ENCODE measurements around the gene BFAR. TPM values are rescaled to one million over a fixed set of nuclear protein-coding genes. Genes with fewer than 3 reads are reported as not detected.
A peak's percentile ranks its signal among the peaks of the same experiment; 100 is the strongest.

BFAR gene
- total RNA-seq, result 10 to 100 TPM; 43.9 to 82.0 (median 66.0) TPM
- 10 to 100 TPM; 36.3 to 51.0 TPM for polyA plus RNA-seq
- total RNA-seq, result 47.4 reads per million, percentile 70 among the genes with 10 or more reads in this experiment

- Histone ChIP-seq H3K9me3 (ENCODE audit: control insufficient read depth in 2 of 3, low read length in 3 of 3) (no peaks in the 10 kb centered on the region), H3K27me3 (ENCODE audit: control insufficient read depth in 2 of 2, insufficient read depth in 2 of 2, low read length in 2 of 2) (no peaks in the 10 kb centered on the region), H3K4me1 (ENCODE audit: control insufficient read depth in 2 of 2, insufficient read depth in 2 of 2, low read length in 2 of 2) (peaks cover 38 to 45% of the 10 kb centered on the region in 2 donors), H3K4me3 (ENCODE audit: low read length) (peak within 1 kb of the TSS; percentile 89), H3K36me3 (ENCODE audit: control insufficient read depth in 2 of 3, insufficient read depth in 3 of 3, low read length in 3 of 3) (peaks cover 0 to 6% (median 0%) of the 10 kb centered on the region in 3 experiments), H3K27ac (ENCODE audit: low read depth, low read length) (peak within 1 kb of the TSS; percentile 93)
- CTCF ChIA-PET, result interaction anchor here (0.5 kb wide), 1 partner anchor 13 kb away, joined by 3 read pairs; no protein-coding TSS in a partner anchor
- H3K4me3 Mint-ChIP-seq, result peak within 1 kb of the TSS; percentile 92 to 100 (median 100)
- intact Hi-C loops (cut with micrococcal nuclease), result loop anchor here (1.0 to 10.0 kb wide), 8 partner anchors 324 to 1332 kb away; partner anchors contain the start of genes MRTFB (in 2 of the 2), MARF1 (in 1 of the 2) and NTAN1 (in 1 of the 2)
- peak within 1 kb of the TSS; percentile 94 to 100 (median 99) for H3K27ac Mint-ChIP-seq
- H3K36me3 Mint-ChIP-seq, result peaks cover 0 to 8% (median 0%) of the 10 kb centered on the region in 5 donors
- peaks cover 0 to 6% (median 0%) of the 10 kb centered on the region in 11 donors for H3K9me3 Mint-ChIP-seq
- POLR2A ChIA-PET, result interaction anchor here (0.6 to 1.0 kb wide), 3 partner anchors 119 to 347 kb away, joined by 3 to 4 read pairs (median 3); no protein-coding TSS in a partner anchor
- peaks cover 32 to 76% (median 68%) of the 10 kb centered on the region in 7 donors for H3K4me1 Mint-ChIP-seq
- H3K27me3 Mint-ChIP-seq, result no peaks in the 10 kb centered on the region
- DNase-seq (peak; percentile 95 to 99 (median 99)), ATAC-seq (peak; percentile 85)
Measured at GRCh38 chr16:14632693-14633569, at the start of gene BFAR. Gene BFAR (plus strand): TSS chr16:14632951. CDS start chr16:14644347, 11,396 bp downstream.

GRCh38 chr16:14585287-14585686 is 47.5 kb upstream of the BFAR start:
- intact Hi-C loops (cut with micrococcal nuclease), result no loop called here
- peak overlapping the region in 1 of 9 donors; percentile 20 for H3K27ac Mint-ChIP-seq

GRCh38 chr16:14586637-14587305 is 46.0 kb upstream of the BFAR start:
- H3K4me1 ChIP-seq (ENCODE audit: control insufficient read depth in 2 of 2, insufficient read depth in 2 of 2, low read length in 2 of 2), result no peaks in the 10 kb centered on the region
- Mint-ChIP-seq H3K36me3 (peaks cover 17 to 59% (median 22%) of the 10 kb centered on the region in 5 donors), H3K27me3 (no peaks in the 10 kb centered on the region), H3K9me3 (no peaks in the 10 kb centered on the region), H3K27ac (no peak overlapping the region), H3K4me1 (peaks cover 0 to 14% (median 0%) of the 10 kb centered on the region in 7 donors), H3K4me3 (no peak overlapping the region)
- POLR2A ChIA-PET, result interaction anchor here (1.0 kb wide), 1 partner anchor 43 kb away, joined by 3 read pairs; the partner anchor contains the start of gene PARN
- H3K27me3 ChIP-seq (ENCODE audit: control insufficient read depth in 2 of 2, insufficient read depth in 2 of 2, low read length in 2 of 2), result no peaks in the 10 kb centered on the region
- intact Hi-C loops (cut with micrococcal nuclease), result no loop called here
- CTCF ChIA-PET, result interaction anchor here (1.5 kb wide), 1 partner anchor 13 kb away, joined by 3 read pairs; no protein-coding TSS in a partner anchor
- DNase-seq, result no peak
- ATAC-seq, result no peak
- peaks cover 3 to 75% (median 13%) of the 10 kb centered on the region in 3 experiments for H3K36me3 ChIP-seq (ENCODE audit: control insufficient read depth in 2 of 3, insufficient read depth in 3 of 3, low read length in 3 of 3)
- no peak overlapping the region for H3K4me3 ChIP-seq (ENCODE audit: low read length)
- no peak overlapping the region for H3K27ac ChIP-seq (ENCODE audit: low read depth, low read length)
- H3K9me3 ChIP-seq (ENCODE audit: control insufficient read depth in 2 of 3, low read length in 3 of 3), result no peaks in the 10 kb centered on the region

More at GRCh38 chr16:14585287-14585686, 47.5 kb upstream of the BFAR start:
- POLR2A ChIA-PET, result no interaction called here
- H3K9me3 Mint-ChIP-seq, result no peaks in the 10 kb centered on the region
- Histone ChIP-seq H3K4me1 (ENCODE audit: control insufficient read depth in 2 of 2, insufficient read depth in 2 of 2, low read length in 2 of 2) (no peaks in the 10 kb centered on the region), H3K9me3 (ENCODE audit: control insufficient read depth in 2 of 3, low read length in 3 of 3) (no peaks in the 10 kb centered on the region), H3K27ac (ENCODE audit: low read depth, low read length) (no peak overlapping the region), H3K36me3 (ENCODE audit: control insufficient read depth in 2 of 3, insufficient read depth in 3 of 3, low read length in 3 of 3) (peaks cover 8 to 81% (median 18%) of the 10 kb centered on the region in 3 experiments), H3K4me3 (ENCODE audit: low read length) (no peak overlapping the region), H3K27me3 (ENCODE audit: control insufficient read depth in 2 of 2, insufficient read depth in 2 of 2, low read length in 2 of 2) (no peaks in the 10 kb centered on the region)
- DNase-seq (no peak), ATAC-seq (no peak)
- no peaks in the 10 kb centered on the region for H3K27me3 Mint-ChIP-seq
- no peak overlapping the region for H3K4me3 Mint-ChIP-seq
- H3K36me3 Mint-ChIP-seq, result peaks cover 14 to 60% (median 25%) of the 10 kb centered on the region in 5 donors
- H3K4me1 Mint-ChIP-seq, result peaks cover 0 to 14% (median 0%) of the 10 kb centered on the region in 7 donors
- CTCF ChIA-PET, result interaction anchor here (0.6 kb wide), 1 partner anchor 9 kb away, joined by 4 read pairs; no protein-coding TSS in a partner anchor

GRCh38 chr16:14600164-14600563 is 32.6 kb upstream of the BFAR start:
- Histone ChIP-seq H3K27ac (ENCODE audit: low read depth, low read length) (no peak overlapping the region), H3K27me3 (ENCODE audit: control insufficient read depth in 2 of 2, insufficient read depth in 2 of 2, low read length in 2 of 2) (no peaks in the 10 kb centered on the region), H3K4me1 (ENCODE audit: control insufficient read depth in 2 of 2, insufficient read depth in 2 of 2, low read length in 2 of 2) (no peaks in the 10 kb centered on the region), H3K4me3 (ENCODE audit: low read length) (no peak overlapping the region), H3K9me3 (ENCODE audit: control insufficient read depth in 2 of 3, low read length in 3 of 3) (no peaks in the 10 kb centered on the region), H3K36me3 (ENCODE audit: control insufficient read depth in 2 of 3, insufficient read depth in 3 of 3, low read length in 3 of 3) (peaks cover 4 to 54% (median 8%) of the 10 kb centered on the region in 3 experiments)
- Mint-ChIP-seq H3K4me3 (no peak overlapping the region), H3K27me3 (no peaks in the 10 kb centered on the region), H3K9me3 (no peaks in the 10 kb centered on the region), H3K36me3 (peaks cover 14 to 57% (median 40%) of the 10 kb centered on the region in 5 donors), H3K4me1 (peaks cover 0 to 6% (median 3%) of the 10 kb centered on the region in 7 donors), H3K27ac (no peak overlapping the region)
- intact Hi-C loops (cut with micrococcal nuclease), result loop anchor here (1.0 kb wide), 3 partner anchors 299 to 677 kb away; no protein-coding TSS in a partner anchor
- peak in 4 of 9 donors; percentile 8 to 30 (median 18) for DNase-seq
- ChIA-PET CTCF (interaction anchor here (0.9 to 1.0 kb wide), 3 partner anchors 13 to 676 kb away, joined by 3 to 5 read pairs (median 4); no protein-coding TSS in a partner anchor), POLR2A (no interaction called here)
- ATAC-seq, result no peak

GRCh38 chr16:14602443-14602963 is 30.2 kb upstream of the BFAR start:
- Histone ChIP-seq H3K36me3 (ENCODE audit: control insufficient read depth in 2 of 3, insufficient read depth in 3 of 3, low read length in 3 of 3) (peaks cover 7 to 61% (median 14%) of the 10 kb centered on the region in 3 experiments), H3K27me3 (ENCODE audit: control insufficient read depth in 2 of 2, insufficient read depth in 2 of 2, low read length in 2 of 2) (no peaks in the 10 kb centered on the region), H3K4me1 (ENCODE audit: control insufficient read depth in 2 of 2, insufficient read depth in 2 of 2, low read length in 2 of 2) (no peaks in the 10 kb centered on the region), H3K27ac (ENCODE audit: low read depth, low read length) (no peak overlapping the region), H3K4me3 (ENCODE audit: low read length) (no peak overlapping the region), H3K9me3 (ENCODE audit: control insufficient read depth in 2 of 3, low read length in 3 of 3) (no peaks in the 10 kb centered on the region)
- no peak for DNase-seq
- Mint-ChIP-seq H3K9me3 (no peaks in the 10 kb centered on the region), H3K36me3 (peaks cover 14 to 62% (median 44%) of the 10 kb centered on the region in 5 donors), H3K4me3 (no peak overlapping the region), H3K27ac (peak overlapping the region in 4 of 9 donors; percentile 25 to 46 (median 29)), H3K4me1 (peaks cover 0 to 6% (median 3%) of the 10 kb centered on the region in 7 donors), H3K27me3 (no peaks in the 10 kb centered on the region)
- intact Hi-C loops (cut with micrococcal nuclease), result no loop called here
- POLR2A ChIA-PET, result no interaction called here
- CTCF ChIA-PET, result no interaction called here
- no peak for ATAC-seq

GRCh38 chr16:14606102-14606501 is 26.6 kb upstream of the BFAR start:
- Mint-ChIP-seq H3K9me3 (no peaks in the 10 kb centered on the region), H3K27me3 (no peaks in the 10 kb centered on the region), H3K36me3 (peaks cover 24 to 53% (median 37%) of the 10 kb centered on the region in 5 donors), H3K27ac (peak overlapping the region in 1 of 9 donors; percentile 21), H3K4me1 (peaks cover 0 to 5% (median 3%) of the 10 kb centered on the region in 7 donors), H3K4me3 (no peak overlapping the region)
- ATAC-seq (no peak), DNase-seq (no peak)
- peaks cover 9 to 67% (median 21%) of the 10 kb centered on the region in 3 experiments for H3K36me3 ChIP-seq (ENCODE audit: control insufficient read depth in 2 of 3, insufficient read depth in 3 of 3, low read length in 3 of 3)
- H3K4me3 ChIP-seq (ENCODE audit: low read length), result no peak overlapping the region
- no peaks in the 10 kb centered on the region for H3K27me3 ChIP-seq (ENCODE audit: control insufficient read depth in 2 of 2, insufficient read depth in 2 of 2, low read length in 2 of 2)
- H3K4me1 ChIP-seq (ENCODE audit: control insufficient read depth in 2 of 2, insufficient read depth in 2 of 2, low read length in 2 of 2), result no peaks in the 10 kb centered on the region
- intact Hi-C loops (cut with micrococcal nuclease), result no loop called here
- no peaks in the 10 kb centered on the region for H3K9me3 ChIP-seq (ENCODE audit: control insufficient read depth in 2 of 3, low read length in 3 of 3)
- POLR2A ChIA-PET, result interaction anchor here (1.3 kb wide), 1 partner anchor 305 kb away, joined by 3 read pairs; no protein-coding TSS in a partner anchor
- CTCF ChIA-PET, result interaction anchor here (0.7 to 0.8 kb wide), 2 partner anchors 11 to 1180 kb away, joined by 3 to 5 read pairs; no protein-coding TSS in a partner anchor
- H3K27ac ChIP-seq (ENCODE audit: low read depth, low read length), result no peak overlapping the region
